Vagina (tissue), 2 donors: ENCODE results near the gene GDPGP1.
A peak's percentile ranks its signal among the peaks of the same experiment; 100 is the strongest.

Experiments
- POLR2AphosphoS5 ChIP-seq, 2 donors: sonication (generic); formaldehyde crosslinking; IDR thresholded peaks; one replicate each; pipeline ENCODE4 v1.9.0; 2017; ENCODE audit warnings: antibody characterized with exemption in 2 of 2, mild to moderate bottlenecking in 2 of 2, low read depth in 1 of 2; ENCODE audit not compliant: insufficient read depth in 1 of 2
- TF ChIP-seq, protein P1 (sequence below), 3 experiments: fragments of 450-650 bp in 2 of 3; fragments of 200-600 bp in 1 of 3; sonication (generic) in 1 of 3; IDR thresholded peaks; one replicate each; pipeline ENCODE4 v1.5.1; 2017 to 2019; ENCODE audit warnings: antibody characterized with exemption in 3 of 3, mild to moderate bottlenecking in 2 of 3, moderate library complexity in 2 of 3

DNA sequence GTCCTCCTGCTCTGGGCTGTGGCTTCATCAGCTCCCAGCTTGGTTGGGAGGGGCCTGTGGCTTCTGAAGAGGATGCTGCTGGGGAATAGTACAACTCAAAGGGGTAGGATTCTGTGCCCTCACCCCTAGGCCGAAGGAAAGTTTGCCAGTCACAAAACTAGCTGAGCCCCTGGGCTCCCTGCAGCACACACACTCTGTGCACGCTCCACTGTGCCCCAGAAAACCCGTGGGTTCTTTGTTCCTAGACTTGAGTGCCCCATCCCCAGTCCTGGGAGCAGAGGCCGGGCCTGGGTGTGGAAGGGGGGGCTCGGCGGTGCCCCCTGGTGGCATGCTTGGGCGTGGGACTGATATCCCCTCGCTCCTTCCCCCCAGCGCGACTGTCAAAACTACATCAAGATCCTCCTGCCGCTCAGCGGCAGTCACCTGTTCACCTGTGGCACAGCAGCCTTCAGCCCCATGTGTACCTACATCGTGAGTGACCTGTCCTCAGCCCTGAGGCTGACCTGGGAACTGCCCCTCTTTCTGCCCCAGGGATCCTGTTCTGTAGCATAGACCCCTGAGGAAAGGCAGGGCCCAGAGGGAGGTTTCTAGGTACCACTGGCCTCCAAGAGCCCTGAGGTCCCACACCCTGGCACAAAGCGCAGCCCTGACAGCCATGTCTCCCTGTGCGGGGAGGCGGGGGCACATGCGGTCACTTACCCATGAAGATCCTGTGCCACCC is 14.4 kb upstream of the GDPGP1 start:
- peak in 1 of 2 donors; percentile 10 for TF ChIP-seq POLR2AphosphoS5 (IDR thresholded peaks at IDR 0.05; ENCODE audit: insufficient read depth in 1 of 2, low read depth in 1 of 2)
- TF ChIP-seq, protein P1, sequence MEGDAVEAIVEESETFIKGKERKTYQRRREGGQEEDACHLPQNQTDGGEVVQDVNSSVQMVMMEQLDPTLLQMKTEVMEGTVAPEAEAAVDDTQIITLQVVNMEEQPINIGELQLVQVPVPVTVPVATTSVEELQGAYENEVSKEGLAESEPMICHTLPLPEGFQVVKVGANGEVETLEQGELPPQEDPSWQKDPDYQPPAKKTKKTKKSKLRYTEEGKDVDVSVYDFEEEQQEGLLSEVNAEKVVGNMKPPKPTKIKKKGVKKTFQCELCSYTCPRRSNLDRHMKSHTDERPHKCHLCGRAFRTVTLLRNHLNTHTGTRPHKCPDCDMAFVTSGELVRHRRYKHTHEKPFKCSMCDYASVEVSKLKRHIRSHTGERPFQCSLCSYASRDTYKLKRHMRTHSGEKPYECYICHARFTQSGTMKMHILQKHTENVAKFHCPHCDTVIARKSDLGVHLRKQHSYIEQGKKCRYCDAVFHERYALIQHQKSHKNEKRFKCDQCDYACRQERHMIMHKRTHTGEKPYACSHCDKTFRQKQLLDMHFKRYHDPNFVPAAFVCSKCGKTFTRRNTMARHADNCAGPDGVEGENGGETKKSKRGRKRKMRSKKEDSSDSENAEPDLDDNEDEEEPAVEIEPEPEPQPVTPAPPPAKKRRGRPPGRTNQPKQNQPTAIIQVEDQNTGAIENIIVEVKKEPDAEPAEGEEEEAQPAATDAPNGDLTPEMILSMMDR (IDR thresholded peaks at IDR 0.05) = peak in 2 of 3 experiments; percentile 23 to 40
